HTERT RPE-1 (cell line): ENCODE results near the gene MKX.

Experiments
- in situ Hi-C: fragments of 300-500 bp; cut with MboI; formaldehyde crosslinking; loops from 4 replicates; pipeline ENCODE4 v1.14.3; 2020; ENCODE audit warnings: low sequenced_read_pairs

MKX gene, protein sequence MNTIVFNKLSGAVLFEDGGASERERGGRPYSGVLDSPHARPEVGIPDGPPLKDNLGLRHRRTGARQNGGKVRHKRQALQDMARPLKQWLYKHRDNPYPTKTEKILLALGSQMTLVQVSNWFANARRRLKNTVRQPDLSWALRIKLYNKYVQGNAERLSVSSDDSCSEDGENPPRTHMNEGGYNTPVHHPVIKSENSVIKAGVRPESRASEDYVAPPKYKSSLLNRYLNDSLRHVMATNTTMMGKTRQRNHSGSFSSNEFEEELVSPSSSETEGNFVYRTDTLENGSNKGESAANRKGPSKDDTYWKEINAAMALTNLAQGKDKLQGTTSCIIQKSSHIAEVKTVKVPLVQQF

DNA sequence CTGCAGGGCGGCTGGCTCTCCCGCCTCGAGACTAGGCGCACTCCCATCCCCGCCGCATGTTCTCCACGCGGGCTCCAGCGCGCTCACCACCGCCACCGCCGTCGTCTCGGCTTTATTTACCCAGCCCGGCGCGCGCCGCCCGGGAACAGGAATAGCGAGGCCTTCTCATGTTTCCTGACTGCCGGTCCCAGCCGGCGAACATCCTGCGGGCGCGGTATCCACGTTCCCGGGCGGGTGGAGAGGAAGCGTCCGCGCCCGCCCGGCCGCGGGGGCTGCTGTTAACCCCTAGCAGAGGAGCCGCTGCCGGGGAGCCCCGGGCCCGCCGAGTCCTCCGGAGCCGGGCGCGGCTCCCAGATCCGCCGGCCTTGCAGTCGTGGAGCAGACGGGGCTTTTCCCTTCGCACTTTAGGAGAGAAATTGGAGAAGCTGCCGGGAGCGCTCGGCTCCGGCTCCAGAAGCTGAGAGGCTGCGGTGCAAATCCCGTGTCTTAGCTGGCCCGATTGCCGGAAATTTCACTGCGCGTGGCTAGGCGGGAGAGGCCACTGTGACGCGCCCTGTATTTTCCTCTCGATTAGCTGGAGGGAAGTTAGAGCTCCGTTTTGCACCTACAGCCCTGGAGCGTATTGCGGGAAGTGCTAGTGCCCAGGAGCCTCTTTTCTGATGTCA lies at the start of gene MKX:
MKX (minus strand) TSS at position 88 of the 665 bp plus-strand sequence. CDS start 2,404 bp downstream, outside the sequence.
- in situ Hi-C loops, result no loop called here

DNA sequence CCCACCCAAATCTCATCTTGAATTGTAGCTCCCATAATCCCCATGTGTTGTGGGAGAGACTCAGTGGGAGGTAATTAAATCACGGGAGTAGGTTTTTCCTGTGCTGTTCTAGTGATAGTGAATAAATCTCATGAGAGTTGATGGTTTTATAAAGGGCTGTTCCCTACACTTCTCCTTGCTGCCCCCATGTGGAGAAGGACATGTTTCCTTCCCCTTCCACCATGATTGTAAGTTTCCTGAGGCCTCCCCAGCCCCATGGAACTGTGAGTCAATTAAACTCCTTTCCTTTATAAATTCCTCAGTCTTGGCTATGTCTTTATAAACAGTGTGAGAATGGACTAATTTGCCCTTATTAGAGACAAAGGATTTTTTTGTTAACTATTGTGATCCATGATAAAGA lies 48.5 kb upstream of the MKX start:
- in situ Hi-C loops, result no loop called here

DNA sequence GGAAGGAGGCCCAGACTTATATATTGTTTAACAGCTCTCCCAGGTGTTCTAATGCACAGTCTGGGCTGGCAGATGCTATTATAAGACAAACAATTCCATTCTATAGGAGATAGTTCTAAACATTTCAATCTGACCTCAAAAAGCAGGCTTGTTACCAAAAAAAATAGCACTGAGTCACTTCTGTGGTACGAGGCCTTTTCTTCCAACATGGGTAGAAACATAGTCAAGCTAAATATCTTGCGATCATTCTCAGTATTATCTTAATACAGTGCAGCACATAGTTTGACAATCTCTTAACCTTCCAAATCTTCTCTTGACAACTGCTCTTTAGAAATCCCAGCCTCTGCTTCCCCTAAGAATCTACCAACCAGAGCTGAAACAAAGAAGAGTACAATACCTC lies 46.6 kb upstream of the MKX start:
- in situ Hi-C loops, result no loop called here

DNA sequence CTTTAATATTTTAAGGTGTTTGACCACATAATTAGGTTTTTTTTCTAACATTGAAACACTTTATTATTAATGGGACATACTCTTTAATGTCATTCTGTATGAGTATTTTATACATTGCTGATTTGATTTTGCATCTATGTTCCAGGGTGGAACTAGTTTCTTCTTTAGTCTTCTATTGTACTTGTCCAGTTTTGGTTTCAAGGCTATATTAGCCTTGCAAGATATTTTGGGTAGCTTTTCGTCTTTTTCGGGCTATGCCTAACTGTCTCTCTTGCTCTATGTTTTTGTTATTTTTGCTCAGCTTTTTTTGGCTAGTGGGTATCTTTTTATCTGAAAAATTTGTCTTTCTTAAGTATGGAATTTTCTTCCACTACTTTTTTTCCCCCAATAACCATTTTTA lies 38.7 kb upstream of the MKX start:
- in situ Hi-C loops, result no loop called here

DNA sequence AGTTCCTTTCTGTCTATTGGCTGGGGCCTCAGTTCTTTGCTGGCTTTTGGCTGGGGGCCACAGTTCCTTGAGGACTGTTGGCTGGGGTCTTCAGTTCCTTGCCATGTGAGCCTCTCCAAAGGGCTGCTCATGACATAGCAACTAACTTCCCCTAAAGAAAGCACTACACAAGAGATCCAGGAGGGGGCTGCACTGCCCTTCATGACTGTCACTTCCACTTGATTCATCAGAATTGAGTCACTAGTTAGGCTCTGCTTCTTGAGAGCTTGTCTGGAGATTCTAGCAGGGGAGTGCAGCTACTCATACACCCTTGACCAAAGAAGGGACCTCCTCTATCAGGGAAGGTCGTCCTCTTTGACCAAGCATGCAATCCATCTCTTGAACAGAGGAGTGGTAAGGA lies 38.0 kb upstream of the MKX start:
- in situ Hi-C loops, result no loop called here

DNA sequence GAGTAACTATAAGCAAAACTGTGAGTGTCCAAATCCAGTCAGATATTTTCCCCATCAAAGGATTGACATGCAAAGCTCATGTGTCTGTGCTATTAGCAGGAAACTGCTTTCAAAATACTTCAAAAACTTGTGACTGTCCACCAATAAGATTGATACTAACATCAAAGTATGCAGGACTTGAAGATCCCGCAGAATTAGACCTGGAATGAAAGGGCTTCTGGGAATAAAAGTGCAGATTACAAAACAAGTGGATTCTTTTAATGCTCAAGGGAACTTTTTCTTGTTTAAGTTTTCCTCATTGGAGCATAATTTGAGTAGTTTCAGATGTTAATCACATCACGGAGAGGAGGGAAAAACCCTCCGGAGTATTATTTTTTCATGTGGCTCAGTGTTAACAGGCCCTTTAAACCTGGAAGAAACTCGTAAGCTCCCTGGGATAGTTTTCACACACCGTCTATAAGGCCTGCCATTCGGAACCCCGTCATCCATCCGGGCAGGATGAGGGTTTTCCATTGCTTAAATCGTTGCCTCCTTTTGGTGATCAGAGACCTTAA lies 33.9 kb upstream of the MKX start:
- in situ Hi-C loops, result no loop called here

DNA sequence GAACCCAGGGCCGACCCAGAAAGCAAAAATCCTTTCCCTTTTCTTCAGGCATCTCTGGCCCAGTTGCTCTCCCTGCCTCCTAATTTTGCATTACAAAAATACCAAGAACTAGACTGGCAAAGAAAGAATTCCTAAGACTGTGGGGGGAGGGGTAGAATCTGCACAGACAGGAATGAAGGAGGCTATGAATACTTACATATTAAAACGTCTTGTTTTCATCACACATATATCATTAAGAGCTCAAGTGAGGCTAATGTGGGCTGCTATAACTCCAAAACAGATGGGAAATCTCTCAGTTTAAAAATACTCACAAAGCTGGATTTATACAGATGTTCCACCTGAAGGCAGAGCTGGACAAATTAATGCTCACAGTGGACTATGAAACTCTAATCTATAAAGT lies 29.2 kb upstream of the MKX start:
- in situ Hi-C loops, result no loop called here

DNA sequence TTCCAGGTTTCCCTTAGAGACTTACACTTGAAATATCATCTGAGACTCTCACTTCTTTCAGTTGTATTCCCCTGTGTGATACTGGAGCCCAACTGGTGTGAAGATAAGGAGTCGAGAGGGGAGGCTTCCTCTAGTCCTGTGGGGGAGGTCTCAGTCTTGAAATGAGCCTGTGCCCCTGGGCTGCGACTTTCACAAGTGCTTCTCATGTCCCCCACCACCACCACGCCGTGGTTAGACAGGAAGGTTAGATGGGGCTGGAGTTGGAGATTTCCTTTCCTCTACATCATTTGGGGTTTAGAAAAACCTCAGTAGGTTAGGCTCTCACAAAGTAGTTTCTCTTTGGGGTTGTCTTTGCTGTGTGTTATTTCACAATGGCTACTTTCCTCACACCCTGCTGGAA lies 25.6 kb upstream of the MKX start:
- in situ Hi-C loops, result no loop called here

DNA sequence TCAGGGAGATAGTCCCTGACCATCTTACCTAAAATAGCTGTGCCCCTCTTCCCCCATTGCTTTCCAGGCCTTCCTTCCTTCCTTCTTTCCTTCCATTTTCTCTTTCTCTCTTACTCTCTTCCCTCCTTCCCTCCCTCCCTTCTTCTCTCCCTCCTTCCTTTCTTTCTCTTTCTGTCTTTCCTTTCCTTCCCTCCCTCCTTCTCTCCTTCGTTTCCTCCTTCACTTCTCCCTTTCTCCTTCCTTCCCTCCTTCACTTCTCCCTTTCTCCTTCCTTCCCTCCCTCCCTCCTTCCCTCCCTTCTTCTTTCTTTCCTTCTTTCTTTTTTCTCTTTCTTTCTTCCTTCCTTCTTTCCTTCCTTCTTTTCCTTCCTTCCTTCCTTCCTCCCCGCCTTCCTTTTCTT lies 24.6 kb upstream of the MKX start:
- in situ Hi-C loops, result no loop called here

DNA sequence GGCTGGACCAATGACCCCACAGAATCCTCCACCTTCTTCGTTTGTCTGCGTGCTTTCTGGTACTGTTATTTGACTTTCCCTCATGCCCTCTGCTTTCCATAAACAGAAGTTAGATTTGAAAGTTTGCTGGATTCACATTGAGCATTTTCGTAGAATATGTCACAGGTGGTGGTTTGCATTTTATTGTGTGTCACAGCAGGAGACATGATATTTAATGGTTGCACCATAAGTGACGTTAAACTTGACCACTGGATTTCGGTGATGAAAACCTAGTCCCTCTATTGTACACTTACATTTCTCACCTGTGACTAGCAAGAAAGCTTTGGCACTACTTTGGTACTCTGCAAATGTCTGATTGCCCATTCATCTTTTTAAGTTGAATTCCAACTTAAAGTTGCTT lies 15.2 kb upstream of the MKX start:
- in situ Hi-C loops, result no loop called here

DNA sequence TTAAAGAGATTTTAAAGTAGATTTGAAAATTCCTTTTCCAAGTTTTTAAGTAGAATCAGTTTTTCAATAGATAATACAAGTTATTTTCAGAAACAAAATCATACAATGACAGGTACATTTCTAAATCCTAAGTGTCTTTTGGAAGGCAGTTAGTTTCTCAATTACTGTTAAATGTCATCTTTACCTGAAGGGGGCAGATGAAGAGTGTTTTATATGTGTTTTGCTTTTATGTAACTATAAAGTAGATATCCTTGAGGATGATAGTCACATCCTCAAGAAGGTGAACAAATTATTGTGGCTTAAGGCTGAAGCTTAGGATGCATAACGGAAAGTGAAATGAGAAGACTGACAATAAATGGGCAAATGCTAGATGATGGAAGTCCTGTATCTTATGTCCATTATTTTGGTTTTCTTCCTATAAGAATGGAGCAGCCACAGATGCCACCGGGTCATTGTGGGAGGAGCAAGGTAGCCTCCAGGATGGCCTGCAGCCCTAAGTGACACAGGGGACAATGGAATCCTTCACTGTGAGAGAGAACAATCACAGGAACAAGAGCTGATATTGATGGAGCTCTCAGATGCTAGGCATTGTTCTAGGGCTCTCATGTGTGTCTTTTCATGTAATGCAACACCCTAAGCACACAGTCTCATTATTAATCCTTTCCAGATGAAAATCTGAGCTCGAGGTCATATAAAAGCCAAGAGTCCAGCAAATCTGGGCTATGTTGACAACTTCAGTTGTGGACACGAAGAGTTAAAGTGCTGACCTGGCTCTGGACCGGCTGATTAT lies 14.1 kb upstream of the MKX start:
- in situ Hi-C loops, result no loop called here

DNA sequence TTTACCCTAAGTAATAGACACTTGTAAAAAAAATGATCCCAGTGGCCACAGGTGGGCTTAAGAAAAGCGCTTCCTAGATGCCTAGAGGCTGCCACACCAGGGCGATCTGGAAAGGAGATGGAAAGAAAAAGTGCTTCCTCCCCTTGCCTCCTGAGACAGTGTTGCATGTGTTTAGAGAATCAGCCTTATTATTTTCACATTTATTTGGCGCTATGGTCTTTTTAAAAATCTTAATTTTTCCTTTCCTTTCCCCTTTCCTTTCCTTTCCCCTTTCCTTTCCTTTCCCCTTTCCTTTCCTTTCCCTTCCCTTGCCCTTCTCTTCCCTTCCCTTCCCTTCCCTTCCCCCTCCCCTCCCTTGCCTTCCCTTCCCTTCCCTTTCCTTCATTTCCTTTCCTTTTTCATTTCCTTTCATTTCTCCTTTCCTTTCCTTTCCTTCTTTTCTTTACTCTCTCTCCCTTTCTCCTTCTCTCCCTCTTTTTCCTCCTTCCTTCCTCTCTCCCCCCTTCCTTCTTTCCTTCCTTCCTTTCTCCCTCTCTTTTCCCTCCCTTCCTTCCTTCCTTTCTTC lies 7.1 kb upstream of the MKX start:
- in situ Hi-C loops, result no loop called here

DNA sequence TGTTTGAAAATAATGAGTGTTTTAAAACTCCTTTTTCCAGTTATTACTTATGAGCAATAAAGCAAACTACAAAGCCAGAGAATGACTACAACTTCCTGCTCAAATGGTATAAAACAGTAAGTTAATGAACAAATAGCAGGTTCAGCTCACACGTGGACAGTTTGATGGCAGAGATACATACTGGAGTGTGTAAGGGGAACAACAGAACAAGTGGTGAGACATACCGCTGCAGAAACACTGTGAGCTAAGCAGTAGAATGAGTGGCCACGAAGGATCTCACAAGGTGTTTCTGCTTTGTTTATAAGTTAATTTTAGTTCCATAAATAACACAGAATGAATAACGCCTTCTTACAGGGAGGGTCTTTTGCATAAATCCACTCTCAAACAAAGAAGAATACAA lies 3.0 kb upstream of the MKX start:
- in situ Hi-C loops, result no loop called here

DNA sequence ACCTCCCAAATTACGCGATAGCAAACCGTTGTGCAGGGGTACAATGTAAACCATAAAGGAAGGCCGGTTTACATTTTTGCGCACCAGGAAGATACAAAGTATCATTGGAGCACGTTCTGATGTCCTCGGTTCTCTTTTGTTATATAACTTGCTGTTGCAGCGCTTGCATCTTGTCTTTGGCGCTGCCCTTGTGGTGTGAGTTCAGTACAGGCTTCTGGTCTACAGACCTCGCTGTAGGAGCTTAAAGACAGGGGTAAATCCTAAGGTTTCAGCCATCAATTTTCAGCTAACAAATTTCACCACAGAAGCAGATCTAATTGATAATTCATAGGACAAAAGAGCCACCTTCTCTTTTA lies 1.5 kb upstream of the MKX start:
- in situ Hi-C loops, result no loop called here

DNA sequence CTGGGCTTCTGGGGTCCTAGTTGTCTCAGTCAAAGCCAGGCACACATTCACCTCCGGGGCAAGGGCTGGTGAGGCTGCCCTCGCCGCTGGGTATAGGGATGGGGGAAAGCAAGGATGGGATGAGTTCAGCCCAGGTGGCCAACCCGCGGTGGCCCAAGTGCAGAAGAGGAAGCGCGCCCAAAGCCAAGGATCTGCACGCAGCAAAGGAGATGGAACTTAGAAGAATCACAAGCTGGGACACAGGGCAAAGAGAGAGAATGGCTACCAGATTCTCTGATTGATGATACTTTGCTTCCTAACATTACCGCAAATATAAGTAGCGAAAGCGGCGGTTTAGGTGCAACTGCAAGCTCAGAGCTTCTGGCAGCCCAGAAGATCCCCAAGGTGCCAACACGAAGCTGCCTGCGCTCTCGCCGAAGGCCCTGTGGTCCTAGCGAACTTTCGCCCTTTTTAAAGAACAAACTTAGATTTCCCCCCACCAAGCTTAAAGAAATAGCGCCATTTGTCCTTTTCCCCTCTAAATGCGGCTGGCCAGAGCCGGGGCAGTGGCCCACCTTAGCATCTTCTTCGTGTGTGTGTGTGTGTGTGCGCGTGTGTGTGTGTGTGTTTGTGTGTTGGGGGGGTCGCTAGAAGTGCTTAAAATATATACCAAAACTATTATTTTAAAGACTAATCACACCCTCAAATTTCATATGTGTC lies 927 bp upstream of the MKX start:
- in situ Hi-C loops, result no loop called here

DNA sequence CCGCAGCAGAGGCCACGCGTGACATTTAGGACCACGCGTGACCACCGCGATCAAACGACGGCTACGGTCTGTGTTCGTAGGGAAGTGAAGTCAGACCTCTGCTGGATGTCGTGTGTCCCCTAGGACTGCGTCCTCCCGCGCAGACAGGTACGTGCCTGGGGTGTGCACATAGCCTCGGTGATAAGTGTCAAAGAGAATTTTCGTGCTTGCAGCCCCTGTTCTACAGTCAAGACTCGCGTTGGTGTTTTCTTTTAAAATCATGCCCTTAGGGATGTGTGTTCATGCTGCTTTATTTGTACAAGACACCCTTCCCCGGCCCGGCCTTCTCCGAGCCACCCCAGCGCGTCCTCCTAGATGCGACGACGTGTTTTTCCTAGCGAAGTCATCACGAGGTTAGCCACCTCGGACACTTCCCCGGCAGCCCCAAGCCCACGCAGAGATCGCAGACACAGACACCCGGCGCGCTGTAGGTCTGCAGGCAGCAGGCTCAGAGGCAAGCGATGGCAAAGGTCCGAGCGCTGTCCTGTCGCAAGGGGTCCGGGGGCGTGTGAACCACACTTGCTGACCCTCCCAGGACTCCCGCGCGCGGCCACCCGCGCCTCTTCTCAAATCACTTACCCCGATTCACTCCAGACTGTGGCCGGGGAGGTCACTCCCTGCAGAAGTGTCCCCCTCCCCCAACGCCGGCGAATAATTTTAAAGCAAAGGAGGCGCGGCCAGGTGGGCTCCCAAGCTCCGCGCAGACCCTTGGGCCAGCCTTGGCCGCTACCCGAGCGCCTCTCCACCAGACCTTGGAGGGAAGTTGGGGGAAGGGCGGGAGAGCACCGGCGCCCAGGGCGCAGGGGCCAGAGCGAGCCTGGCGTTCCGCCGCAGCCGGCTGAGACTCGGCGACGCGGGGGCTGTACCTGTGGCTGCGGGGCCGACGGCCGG lies 552 bp downstream of the MKX start:
- in situ Hi-C loops, result no loop called here

DNA sequence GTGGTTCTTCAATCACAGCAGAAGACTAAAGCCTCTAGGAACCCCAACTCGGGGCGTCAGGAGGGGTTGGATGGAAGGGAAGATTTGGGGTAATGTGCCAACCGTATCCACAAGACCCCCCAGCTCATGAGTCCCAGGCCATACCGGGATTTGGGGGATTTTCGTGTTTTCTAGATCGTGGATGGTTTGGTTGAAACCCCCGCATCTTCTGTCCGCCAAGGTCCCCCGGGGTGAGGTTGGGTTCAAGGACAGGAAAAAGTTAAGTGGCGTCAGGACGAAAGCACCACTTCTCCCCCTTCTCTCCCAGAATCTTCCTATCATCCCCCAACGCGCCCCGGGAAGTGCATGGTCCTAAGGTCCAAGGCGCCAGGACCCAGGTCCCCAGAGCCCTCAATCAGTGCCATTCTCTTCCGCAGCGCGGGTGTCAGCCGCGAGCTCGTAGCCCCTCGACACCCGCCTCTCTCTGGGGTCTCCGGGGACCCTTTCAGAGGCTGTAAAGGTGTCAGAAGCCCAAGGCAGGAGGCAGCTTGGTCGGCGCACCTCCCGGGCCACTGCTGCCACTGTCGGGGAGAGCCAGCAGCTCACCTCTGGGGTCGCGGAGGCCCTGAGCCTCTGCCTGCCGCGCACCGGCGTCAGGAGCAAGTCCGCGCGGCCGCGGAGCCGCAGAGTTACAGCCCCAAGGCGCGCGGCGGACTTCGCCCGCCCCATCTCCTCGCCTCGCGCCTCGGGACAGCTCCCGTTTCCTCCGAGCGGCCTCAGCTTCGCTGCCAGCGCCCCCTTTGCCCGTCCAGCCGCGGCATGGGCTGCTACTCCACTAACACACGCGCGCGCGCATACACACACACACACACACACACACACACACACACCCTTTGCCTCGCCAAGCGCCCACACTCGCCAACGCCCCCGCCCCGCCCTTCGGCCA lies 1.5 kb downstream of the MKX start:
- in situ Hi-C loops, result no loop called here

DNA sequence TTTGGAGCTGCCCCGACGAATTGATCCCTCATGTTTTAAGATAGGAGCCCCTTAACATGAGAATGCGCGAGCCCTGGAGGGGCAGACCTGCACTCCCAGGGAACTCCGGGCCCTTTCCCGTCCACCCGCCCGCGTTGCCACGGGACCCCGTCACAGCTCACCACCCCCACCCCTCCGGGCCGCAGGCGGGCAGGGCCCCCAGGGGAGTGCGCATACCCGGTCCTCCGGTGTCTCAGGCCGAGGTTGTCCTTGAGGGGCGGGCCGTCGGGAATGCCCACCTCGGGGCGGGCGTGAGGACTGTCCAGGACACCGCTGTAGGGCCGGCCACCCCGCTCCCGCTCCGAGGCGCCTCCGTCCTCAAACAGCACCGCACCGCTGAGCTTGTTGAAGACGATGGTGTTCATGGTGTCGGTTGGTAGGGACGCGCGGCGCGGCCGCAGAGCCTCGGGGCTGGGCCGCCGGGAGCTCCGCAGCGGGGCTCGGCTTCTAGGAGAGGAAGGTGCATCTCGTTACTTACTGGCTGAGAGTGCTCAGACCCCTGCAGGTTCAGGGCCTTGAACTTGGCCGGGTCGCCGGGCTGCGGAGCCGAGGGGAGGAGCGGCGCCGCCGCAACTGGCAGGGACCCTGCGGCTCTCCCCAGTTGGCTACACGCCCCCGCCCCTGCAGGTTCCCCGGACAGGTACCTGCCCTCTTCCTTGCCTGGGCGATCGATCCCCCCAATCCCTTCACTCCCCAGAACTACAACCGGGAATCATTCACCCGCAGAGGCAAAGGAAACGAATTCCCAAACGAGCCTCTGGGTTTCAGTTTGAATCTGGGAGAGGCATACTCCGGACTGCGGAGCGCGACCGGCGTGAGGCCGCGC lies 2.4 kb downstream of the MKX start:
- in situ Hi-C loops, result no loop called here
